ENCODE data around the gene KCTD8.

DNA sequence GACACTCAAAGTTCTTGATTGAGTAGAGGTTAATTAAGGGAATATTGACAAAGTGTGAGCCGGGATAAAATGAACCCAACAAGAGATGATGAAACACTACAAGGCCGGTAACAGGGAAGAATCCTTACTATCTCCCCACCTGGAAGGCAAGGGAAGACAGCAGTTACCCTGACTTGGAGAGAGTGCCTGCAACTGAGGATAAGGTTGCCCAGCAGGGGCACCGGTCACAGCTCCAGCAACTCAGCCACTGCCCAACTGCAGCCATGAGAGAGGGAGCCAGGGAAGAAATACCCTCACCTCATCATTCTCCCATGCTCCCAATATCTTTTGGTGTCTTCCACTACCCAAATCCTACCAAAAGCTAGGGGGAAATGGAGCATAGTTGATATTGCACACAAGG is 212.7 kb downstream of the KCTD8 start:
- TF ChIP-seq, protein P1, sequence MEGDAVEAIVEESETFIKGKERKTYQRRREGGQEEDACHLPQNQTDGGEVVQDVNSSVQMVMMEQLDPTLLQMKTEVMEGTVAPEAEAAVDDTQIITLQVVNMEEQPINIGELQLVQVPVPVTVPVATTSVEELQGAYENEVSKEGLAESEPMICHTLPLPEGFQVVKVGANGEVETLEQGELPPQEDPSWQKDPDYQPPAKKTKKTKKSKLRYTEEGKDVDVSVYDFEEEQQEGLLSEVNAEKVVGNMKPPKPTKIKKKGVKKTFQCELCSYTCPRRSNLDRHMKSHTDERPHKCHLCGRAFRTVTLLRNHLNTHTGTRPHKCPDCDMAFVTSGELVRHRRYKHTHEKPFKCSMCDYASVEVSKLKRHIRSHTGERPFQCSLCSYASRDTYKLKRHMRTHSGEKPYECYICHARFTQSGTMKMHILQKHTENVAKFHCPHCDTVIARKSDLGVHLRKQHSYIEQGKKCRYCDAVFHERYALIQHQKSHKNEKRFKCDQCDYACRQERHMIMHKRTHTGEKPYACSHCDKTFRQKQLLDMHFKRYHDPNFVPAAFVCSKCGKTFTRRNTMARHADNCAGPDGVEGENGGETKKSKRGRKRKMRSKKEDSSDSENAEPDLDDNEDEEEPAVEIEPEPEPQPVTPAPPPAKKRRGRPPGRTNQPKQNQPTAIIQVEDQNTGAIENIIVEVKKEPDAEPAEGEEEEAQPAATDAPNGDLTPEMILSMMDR (IDR thresholded peaks at IDR 0.05), result no peak
- TF ChIP-seq EP300 (IDR thresholded peaks at IDR 0.05), result no peak
- TF ChIP-seq POLR2A (IDR thresholded peaks at IDR 0.05), result no peak
- no peak for TF ChIP-seq POLR2AphosphoS5 (IDR thresholded peaks at IDR 0.05)
